Cardiac fibroblast (primary cell): ENCODE measurements around the gene MPST.

ENCODE experiments used
- DNase-seq, 2 donors: peaks; one replicate each; pipeline versions ENCODE4 v3.0.0 to v3.0.0-alpha.2; 2010; ENCODE audit warnings: low read depth in 2 of 2
- H3K4me3 ChIP-seq, 2 donors: replicated peaks in 1 of 2; 1 replicate in 1 of 2; 2 replicates in 1 of 2; pipeline ENCODE4 v1.5.1; 2011; ENCODE audit warnings: low read depth in 2 of 2, low read length in 2 of 2, mild to moderate bottlenecking in 2 of 2, moderate library complexity in 1 of 2
- TF ChIP-seq, protein P1 (sequence below): IDR thresholded peaks from one replicate; pipeline ENCODE4 v1.5.1; 2011; ENCODE audit warnings: low read depth, mild to moderate bottlenecking, low read length, inconsistent platforms

The MPST gene

DNA sequence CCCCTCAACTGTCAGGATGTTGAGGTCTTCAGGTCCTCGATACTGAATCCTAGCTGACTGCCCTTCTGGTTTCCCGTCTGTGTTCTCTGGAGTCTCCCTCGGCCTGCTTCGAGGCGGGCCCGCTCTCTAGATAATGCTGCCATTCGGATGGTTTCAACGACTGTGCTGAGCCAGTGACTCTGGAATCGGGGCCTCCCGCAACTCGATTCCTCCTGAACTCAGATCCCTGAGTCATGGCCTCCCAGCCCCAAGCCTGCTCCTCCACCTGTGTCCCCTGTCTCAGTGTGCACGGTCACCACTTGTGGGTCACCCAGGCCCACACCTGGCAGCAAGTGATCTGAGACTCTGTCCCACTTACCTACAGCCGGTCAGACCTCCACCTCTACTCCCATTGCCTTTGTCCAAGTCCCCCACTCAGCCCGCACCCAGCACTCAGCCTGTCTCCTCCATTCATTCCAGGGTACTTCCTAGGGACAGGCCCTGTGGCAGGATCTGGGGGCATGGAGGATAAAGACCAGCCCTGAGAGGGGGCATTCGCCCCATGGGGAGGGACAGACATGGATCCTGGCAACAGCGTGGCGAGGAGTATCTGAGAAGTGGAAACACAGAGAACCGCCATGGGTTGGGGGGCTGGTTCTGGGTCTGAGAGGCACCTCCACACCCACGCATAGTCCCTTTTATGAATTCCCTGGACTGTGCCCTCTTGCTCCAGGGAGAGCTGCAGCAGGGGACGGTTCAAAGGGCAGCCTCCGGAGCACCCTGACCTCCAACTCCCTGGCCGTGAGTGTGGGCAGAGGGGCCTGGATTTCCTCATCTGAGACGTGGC is 14.3 kb downstream of the MPST start:
- H3K4me3 ChIP-seq: no peak overlapping the region
- TF ChIP-seq, protein P1, sequence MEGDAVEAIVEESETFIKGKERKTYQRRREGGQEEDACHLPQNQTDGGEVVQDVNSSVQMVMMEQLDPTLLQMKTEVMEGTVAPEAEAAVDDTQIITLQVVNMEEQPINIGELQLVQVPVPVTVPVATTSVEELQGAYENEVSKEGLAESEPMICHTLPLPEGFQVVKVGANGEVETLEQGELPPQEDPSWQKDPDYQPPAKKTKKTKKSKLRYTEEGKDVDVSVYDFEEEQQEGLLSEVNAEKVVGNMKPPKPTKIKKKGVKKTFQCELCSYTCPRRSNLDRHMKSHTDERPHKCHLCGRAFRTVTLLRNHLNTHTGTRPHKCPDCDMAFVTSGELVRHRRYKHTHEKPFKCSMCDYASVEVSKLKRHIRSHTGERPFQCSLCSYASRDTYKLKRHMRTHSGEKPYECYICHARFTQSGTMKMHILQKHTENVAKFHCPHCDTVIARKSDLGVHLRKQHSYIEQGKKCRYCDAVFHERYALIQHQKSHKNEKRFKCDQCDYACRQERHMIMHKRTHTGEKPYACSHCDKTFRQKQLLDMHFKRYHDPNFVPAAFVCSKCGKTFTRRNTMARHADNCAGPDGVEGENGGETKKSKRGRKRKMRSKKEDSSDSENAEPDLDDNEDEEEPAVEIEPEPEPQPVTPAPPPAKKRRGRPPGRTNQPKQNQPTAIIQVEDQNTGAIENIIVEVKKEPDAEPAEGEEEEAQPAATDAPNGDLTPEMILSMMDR: no peak
- DNase-seq: no peak

DNA sequence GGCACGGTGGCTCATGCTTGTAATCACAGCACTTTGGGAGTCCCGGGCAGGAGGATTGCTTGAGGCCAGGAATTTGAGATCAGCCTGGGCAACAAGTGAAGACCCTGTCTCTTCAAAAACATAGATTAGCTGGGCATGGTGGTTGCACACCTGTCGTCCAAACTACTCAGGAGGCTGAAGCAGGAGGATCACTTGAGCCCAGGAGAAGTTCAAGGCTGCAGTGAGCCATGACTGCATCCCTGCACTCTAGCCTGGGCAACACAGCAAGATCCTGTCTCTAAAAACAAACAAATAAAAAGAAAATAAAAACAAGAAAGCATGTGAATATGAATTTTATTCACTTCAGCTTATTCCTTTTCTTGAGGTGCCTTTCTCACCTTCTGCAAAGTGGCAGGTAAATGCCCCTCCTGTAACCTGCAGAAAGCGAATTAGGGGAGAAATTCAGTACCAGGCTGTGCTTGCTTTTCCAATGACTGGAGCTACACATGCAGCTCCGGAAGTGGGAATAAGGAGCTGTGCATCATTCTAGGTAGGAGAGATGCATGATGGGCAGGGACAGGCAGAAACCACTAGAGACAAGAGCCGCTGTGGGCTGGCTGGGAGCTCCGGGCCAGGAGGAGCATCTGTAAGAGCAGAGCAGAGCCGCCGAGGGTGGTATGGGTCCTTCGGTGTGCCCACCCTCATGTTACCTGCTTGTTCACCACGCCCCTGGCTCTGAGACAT is 17.3 kb downstream of the MPST start:
- H3K4me3 ChIP-seq: no peak overlapping the region
- TF ChIP-seq, protein P1: no peak
- no peak for DNase-seq

DNA sequence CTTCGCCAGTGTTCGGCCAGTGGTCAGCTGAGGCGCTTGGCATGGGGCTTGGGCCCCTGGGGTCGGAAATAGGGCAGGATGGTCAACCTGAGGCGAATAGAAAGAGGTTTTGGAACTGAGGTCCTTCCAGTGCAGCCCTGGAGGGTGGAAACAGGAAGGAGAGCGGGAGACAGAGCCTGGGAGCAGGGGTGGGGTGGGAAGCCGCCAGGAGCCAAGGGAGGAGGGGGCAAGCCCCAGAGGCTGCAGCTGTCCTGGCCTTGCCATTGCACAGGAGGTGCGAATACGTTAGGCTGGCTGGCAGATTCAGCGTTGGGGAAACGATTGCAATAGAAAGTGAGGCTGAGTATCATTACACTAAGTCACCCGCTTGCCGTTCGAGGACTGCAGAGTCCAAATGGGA is 18.1 kb downstream of the MPST start:
- no peak for DNase-seq
- TF ChIP-seq, protein P1: no peak
- H3K4me3 ChIP-seq: no peak overlapping the region

DNA sequence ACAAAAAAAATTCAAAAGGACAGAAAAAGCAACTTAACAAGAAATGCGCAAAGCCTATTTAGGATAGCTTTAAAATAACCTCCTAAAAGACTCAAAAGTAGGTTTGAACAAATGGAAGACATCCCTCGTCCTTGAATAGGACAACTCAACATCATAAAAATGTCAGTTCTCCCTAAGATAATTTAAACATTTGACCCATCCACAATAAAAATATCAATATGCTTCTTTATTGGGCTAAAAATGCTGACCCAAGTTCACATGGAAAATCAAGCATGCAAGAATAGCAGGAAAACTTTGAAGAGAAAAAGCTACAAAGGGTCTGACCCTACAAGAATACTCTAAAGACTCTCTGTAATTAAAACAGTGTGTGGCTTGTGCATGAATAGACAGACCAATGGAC is 19.9 kb downstream of the MPST start:
- no peak overlapping the region for H3K4me3 ChIP-seq
- TF ChIP-seq, protein P1: no peak
- DNase-seq: no peak

DNA sequence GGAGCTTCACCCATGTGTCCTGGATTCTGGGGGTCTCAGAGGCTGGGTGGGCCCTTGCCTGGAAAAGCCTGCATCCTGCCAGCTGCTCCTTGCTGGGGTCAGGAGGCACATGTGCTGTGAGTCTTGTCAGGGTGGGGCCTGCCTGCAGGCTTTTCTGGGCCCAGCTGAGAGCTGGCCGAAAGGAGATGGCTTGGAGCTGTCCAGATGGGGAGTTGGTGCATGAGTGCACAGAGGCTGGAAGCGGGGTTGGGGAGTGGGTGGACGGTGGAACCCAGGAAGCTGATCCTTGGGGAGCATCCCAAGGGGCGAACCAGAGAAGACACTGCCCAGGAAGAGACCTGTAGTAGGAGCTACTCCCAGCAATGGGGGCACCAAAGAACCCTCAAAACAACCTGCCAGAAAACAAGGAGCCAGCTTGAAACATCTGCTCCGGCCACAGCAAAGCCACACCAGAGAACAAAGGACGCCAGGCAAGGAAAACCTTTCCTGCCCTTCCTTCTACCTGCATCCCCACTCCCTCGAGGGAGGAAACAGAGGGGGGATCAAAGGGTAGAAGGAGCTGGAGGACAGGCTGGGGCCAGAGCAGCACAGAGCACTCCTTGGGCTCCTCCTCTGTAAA is 23.8 kb downstream of the MPST start:
- no peak for DNase-seq
- no peak overlapping the region for H3K4me3 ChIP-seq
- TF ChIP-seq, protein P1: no peak

DNA sequence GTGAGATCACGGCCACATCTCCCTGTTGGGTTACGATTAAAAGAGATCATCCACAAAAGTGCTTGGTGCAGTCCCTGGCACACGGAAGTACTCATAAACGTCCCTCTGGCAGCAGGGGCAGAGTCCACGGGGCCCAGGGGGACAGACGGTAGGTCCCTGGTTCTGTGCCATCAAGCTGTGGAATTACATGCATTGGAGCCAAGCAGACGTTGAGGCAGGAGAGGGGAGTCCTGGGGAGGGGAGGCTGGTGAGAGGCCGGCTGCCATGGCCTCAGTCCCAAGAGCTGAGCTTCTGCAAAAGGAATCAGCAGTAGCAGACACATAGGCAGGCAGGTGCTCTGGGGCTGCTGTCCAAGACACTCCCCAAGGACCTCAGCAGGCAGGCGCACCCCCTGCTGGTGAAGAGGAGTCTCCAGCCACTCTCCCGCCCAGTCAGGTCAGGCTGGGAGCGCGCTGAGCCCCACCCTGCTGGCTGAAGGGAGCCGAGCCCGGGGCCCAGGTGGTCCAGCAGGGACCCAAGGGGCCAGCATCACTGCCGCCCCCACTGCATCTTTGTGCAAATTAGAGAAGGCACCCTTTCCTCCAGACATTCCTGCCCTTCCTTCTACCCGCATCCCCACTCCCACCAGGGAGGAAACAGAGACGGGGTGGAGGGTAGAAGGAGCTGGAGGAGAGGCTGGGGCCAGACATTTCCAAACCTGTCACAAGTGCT is 24.4 kb downstream of the MPST start:
- H3K4me3 ChIP-seq: no peak overlapping the region
- TF ChIP-seq, protein P1: peak; percentile 70
- DNase-seq: peak; percentile 61
